Activated B cell treated with CpG ODN at 0.5 μM for 24 hours (primary cell): ENCODE data around the gene VCX. TPM values are rescaled to one million over a fixed set of nuclear protein-coding genes. Genes with fewer than 3 reads are reported as not detected.
"Not testable (repeated sequence)": the region's sequence is repeated elsewhere in the genome, so short reads cannot be mapped to it uniquely, and the experiment has no call there.

Experiments
- ATAC-seq: fragments of 200-7000 bp; cut with Tn5 transposase; one replicate; pipeline ENCODE4 v1.10.0; 2021; ENCODE audit warnings: low read depth, mild to moderate bottlenecking, moderate library complexity
- CTCF ChIA-PET: fragments of 350-600 bp; sonication (Branson Sonifier 250); formaldehyde crosslinking; loops from one replicate; lab custom pipeline; 2021; ENCODE audit warnings: antibody characterized with exemption; lab: Charles Lee
- POLR2A ChIA-PET: fragments of 350-600 bp; sonication (Branson Sonifier 250); formaldehyde crosslinking; loops from one replicate; lab custom pipeline; 2021; ENCODE audit warnings: antibody characterized with exemption; lab: Charles Lee
- DNase-seq: peaks from one replicate; pipeline ENCODE4 v3.0.0; 2022
- H3K27ac Mint-ChIP-seq: one replicate; pipeline ENCODE4 v1.8.0; 2020; ENCODE audit warnings: mixed read lengths
- H3K27me3 Mint-ChIP-seq: one replicate; pipeline ENCODE4 v1.8.0; 2021; ENCODE audit warnings: mixed read lengths
- H3K36me3 Mint-ChIP-seq: one replicate; pipeline ENCODE4 v1.8.0; 2021; ENCODE audit warnings: low read depth, mixed read lengths
- H3K4me1 Mint-ChIP-seq: one replicate; pipeline ENCODE4 v1.8.0; 2021; ENCODE audit warnings: mixed read lengths
- H3K4me3 Mint-ChIP-seq: one replicate; pipeline ENCODE4 v1.8.0; 2020; ENCODE audit warnings: mild to moderate bottlenecking, mixed read lengths
- H3K9me3 Mint-ChIP-seq: one replicate; pipeline ENCODE4 v1.8.0; 2020; ENCODE audit warnings: mixed read lengths
- intact Hi-C: fragments of 100-400 bp; cut with micrococcal nuclease; formaldehyde crosslinking; loops from one replicate; pipeline ENCODE4 v1.15.1; 2024
- total RNA-seq: library from RNA; stranded (reverse); gene quantifications from 2 replicates; pipeline ENCODE4 v1.2.3, GENCODE V29; 2022
- TF ChIP-seq, protein P1 (sequence below): fragments of 200-600 bp; IDR thresholded peaks from one replicate; pipeline ENCODE4 v1.8.0; 2022; ENCODE audit warnings: antibody characterized with exemption, mild to moderate bottlenecking

The VCX gene
- total RNA-seq = not detected in 2 replicates

DNA sequence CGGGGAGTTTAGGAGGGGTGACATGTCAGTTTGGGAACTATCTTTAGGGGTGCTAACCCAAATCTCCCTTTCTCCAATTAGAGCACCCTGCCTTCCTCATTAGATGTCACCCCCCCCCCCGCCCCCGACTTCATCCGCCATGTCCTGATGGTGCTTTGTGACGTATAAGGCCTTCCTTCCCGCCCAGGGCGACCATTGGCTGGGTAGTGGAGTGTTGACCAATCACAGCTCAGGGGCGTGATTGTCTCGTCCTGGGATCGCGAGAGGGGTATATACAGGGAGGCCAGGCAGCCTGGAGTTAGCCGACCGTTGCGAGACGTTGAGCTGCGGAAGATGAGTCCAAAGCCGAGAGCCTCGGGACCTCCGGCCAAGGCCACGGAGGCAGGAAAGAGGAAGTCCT is at the start of gene VCX:
TSS of gene VCX (plus strand) at position 301 of the 400 bp plus-strand sequence. CDS start at position 334, 33 bp downstream.
- H3K4me3 Mint-ChIP-seq, POLR2A ChIA-PET, H3K4me1 Mint-ChIP-seq, H3K36me3 Mint-ChIP-seq, CTCF ChIA-PET, H3K27ac Mint-ChIP-seq, H3K27me3 Mint-ChIP-seq, ATAC-seq, intact Hi-C loops, H3K9me3 Mint-ChIP-seq, DNase-seq: not testable (repeated sequence)

DNA sequence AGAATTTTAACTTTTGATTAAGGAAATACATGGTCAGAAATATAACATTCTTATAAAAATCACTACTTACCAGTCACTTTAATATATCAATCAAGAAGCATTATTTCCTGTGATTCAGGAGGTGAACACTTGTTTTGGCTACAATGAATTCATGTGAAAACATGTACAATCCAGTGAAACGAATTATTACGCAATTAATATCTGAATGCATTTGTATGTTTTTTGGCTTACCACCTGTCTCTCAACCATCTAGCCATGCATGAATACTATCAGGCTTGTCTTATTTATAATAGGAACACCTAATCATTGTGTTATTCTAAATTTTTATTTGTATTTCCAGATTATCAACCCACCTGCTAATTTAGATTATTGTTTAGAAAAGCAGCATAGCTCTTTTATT is 44.6 kb upstream of the VCX start:
- Mint-ChIP-seq H3K36me3 (no peaks in the 10 kb centered on the region), H3K9me3 (no peaks in the 10 kb centered on the region), H3K4me1 (no peaks in the 10 kb centered on the region), H3K27me3 (no peaks in the 10 kb centered on the region), H3K27ac (no peak overlapping the region), H3K4me3 (no peak overlapping the region)
- ATAC-seq = no peak
- no peak for DNase-seq
- POLR2A ChIA-PET = no interaction called here
- TF ChIP-seq, protein P1, sequence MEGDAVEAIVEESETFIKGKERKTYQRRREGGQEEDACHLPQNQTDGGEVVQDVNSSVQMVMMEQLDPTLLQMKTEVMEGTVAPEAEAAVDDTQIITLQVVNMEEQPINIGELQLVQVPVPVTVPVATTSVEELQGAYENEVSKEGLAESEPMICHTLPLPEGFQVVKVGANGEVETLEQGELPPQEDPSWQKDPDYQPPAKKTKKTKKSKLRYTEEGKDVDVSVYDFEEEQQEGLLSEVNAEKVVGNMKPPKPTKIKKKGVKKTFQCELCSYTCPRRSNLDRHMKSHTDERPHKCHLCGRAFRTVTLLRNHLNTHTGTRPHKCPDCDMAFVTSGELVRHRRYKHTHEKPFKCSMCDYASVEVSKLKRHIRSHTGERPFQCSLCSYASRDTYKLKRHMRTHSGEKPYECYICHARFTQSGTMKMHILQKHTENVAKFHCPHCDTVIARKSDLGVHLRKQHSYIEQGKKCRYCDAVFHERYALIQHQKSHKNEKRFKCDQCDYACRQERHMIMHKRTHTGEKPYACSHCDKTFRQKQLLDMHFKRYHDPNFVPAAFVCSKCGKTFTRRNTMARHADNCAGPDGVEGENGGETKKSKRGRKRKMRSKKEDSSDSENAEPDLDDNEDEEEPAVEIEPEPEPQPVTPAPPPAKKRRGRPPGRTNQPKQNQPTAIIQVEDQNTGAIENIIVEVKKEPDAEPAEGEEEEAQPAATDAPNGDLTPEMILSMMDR = no peak
- intact Hi-C loops = no loop called here
- CTCF ChIA-PET = no interaction called here

DNA sequence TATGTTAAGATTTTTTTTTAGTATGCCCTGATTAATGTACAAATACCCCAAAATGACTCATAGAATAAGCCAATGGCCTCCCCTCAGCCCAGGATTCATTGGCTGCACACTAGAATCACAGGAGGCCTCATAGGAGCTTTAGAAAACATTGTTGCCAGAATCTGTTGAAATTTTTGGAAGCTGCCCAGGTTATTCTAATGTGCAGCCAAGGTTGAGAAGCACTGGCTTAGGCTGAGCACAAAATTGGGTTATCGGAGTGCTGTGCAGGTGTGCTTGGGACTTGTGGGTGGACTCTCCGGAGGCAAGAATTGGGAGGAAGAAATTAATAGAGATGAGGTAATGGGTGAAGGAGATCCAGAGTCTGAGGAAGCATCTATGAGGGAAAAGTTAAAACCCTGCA is 41.3 kb upstream of the VCX start:
- H3K27me3 Mint-ChIP-seq = no peaks in the 10 kb centered on the region
- TF ChIP-seq, protein P1 = no peak
- no peak for DNase-seq
- H3K36me3 Mint-ChIP-seq = no peaks in the 10 kb centered on the region
- no peaks in the 10 kb centered on the region for H3K9me3 Mint-ChIP-seq
- no peak overlapping the region for H3K4me3 Mint-ChIP-seq
- H3K4me1 Mint-ChIP-seq = no peaks in the 10 kb centered on the region
- POLR2A ChIA-PET = no interaction called here
- no peak overlapping the region for H3K27ac Mint-ChIP-seq
- intact Hi-C loops = no loop called here
- CTCF ChIA-PET = no interaction called here
- no peak for ATAC-seq

DNA sequence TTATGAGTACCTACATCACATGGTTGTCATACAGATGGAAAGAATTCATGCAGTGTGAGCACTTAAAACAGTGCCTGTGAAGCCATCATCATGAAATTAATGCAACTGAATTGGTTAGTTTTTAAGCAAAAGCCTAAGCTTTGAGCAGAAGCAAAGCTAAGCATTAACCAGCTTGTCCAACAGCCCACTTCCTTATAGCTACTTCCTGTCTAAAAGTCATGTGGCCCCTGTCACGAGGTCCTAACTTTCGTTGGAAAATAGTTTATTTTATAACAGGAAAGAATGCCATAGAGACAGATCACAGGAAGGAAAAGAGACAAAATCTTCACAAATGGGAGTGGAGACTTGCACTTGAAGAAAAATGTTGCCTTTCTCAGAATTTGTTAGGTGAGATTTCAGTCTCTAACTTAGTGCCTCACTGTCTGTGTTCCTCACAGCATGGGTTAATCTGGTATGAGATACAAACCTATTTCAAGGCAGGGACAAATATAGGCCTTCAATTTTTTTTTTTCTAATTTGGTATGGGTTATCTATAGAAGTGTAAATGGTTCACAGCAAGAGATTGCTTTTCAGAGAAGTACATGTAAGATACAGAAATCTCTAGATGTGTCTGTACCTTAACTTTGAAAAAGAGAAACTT is 27.7 kb upstream of the VCX start:
- Mint-ChIP-seq H3K4me1 (no peaks in the 10 kb centered on the region), H3K9me3 (peaks cover 3% of the 10 kb centered on the region), H3K27ac (no peak overlapping the region), H3K36me3 (no peaks in the 10 kb centered on the region), H3K4me3 (no peak overlapping the region), H3K27me3 (peaks cover 2% of the 10 kb centered on the region)
- no peak for ATAC-seq
- TF ChIP-seq, protein P1 = no peak
- intact Hi-C loops = no loop called here
- CTCF ChIA-PET = no interaction called here
- no peak for DNase-seq
- POLR2A ChIA-PET = no interaction called here

DNA sequence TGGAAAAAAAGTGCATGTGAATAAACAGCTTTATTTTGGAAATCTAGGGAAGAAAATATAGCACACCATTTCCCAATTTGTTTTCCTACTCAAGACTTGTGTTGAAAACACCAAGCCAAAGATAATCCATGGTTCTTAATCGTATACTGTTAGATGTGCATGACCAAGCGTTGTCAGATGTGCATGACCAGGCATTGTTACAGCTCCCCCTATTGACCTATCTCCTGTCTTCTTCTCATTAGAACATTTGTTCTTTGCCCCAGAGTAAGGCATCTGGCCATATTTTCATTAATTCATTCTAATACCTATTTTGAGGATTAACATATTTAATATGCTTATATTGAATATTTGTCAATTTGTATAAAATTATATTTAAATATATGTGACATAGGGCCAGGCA is 14.4 kb upstream of the VCX start:
- Mint-ChIP-seq H3K4me3 (no peak overlapping the region), H3K4me1 (no peaks in the 10 kb centered on the region), H3K36me3 (no peaks in the 10 kb centered on the region), H3K27me3 (no peaks in the 10 kb centered on the region), H3K9me3 (no peaks in the 10 kb centered on the region), H3K27ac (no peak overlapping the region)
- intact Hi-C loops = no loop called here
- ChIA-PET CTCF (no interaction called here), POLR2A (no interaction called here)
- ATAC-seq (no peak), DNase-seq (no peak)
- TF ChIP-seq, protein P1 = no peak
